Germinal center (tissue), 1 donor: ENCODE results near the gene PGGHG.
A peak's percentile ranks its signal among the peaks of the same experiment; 100 is the strongest.

Experiments used
- DNase-seq: peaks from one replicate; pipeline ENCODE4 v3.0.0; 2012; ENCODE audit warnings: mixed read lengths, low spot score

The PGGHG gene

GRCh38 chr11:269146-269890 is 19.6 kb upstream of the PGGHG start:
- peak; percentile 68 for DNase-seq

- DNase-seq, result no peak
These were observed 18.2 kb upstream of the PGGHG start for GRCh38 chr11:270451-271318.

DNA sequence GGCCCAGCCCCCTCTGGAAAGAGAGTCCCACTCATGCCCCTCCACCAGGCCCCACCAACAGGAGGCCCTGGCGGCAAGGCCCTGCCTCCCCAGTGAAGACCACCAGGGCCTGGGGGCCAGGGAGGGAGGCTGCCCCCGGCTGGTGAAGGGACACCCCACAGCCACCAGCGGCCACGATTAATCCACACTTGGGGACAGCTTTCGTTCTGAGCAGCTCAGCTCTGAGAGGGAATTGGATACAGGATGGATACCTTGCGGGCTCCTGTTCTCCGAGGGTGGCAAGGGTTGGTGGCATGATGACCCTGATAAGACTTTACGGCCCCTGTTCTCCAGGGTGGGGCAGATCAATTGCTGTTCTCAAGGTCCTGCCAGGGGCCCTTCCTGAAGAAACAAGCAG is 17.6 kb upstream of the PGGHG start:
- DNase-seq, result no peak

GRCh38 chr11:272195-272930 is 16.6 kb upstream of the PGGHG start:
- no peak for DNase-seq

DNA sequence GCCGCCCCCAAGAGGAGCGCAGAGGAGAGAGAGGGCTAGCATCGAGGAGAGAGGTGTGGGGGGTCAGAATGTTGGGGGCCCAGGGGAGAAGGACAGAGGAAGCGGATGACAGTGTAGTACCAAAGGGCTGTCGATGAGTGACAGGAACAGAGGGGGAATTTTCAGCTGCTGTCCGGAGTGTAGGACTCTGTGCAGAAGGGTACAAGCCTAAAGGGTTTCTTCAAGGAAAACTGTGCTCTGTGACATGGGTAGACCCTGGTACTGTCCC is 16.1 kb upstream of the PGGHG start:
- no peak for DNase-seq

DNA sequence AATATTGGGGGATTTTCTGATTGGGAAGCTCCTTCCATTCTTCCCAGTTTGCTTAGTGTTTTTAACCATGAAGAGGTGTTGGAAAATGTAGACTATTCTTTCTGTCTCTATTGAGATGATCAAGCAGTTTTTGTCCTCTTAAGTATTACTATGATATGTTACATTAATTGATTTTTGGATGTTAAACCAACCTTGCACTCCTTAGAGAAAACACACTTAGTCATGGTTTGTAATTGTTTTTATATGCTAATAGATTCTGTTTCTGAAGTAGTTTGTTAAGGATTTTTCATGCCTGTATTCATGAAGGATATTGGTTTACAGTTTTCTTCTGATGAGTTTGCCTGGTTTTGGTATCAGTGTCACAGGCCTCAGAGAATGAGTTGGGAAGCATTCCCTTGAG is 12.7 kb upstream of the PGGHG start:
- no peak for DNase-seq

- DNase-seq, result no peak
These were observed 10.7 kb upstream of the PGGHG start, which contains the start of gene NLRP6 for GRCh38 chr11:278001-278951. TSS of gene NLRP6 (plus strand) at chr11:278407. CDS start at chr11:278570, 163 bp downstream.

GRCh38 chr11:279040-279965 is 9.6 kb upstream of the PGGHG start:
- DNase-seq, result no peak

DNA sequence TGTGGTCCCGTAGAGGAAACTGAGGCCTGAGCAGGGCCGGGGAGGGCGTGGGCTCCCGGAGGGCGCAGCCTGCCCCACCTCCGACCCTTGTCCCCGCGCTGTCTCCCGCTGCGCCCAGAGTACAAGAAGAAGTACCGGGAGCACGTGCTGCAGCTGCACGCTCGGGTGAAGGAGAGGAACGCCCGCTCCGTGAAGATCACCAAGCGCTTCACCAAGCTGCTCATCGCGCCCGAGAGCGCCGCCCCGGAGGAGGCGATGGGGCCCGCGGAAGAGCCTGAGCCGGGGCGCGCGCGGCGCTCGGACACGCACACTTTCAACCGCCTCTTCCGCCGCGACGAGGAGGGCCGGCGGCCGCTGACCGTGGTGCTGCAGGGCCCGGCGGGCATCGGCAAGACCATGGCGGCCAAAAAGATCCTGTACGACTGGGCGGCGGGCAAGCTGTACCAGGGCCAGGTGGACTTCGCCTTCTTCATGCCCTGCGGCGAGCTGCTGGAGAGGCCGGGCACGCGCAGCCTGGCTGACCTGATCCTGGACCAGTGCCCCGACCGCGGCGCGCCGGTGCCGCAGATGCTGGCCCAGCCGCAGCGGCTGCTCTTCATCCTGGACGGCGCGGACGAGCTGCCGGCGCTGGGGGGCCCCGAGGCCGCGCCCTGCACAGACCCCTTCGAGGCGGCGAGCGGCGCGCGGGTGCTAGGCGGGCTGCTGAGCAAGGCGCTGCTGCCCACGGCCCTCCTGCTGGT is 8.8 kb upstream of the PGGHG start:
- DNase-seq, result peak; percentile 47

DNA sequence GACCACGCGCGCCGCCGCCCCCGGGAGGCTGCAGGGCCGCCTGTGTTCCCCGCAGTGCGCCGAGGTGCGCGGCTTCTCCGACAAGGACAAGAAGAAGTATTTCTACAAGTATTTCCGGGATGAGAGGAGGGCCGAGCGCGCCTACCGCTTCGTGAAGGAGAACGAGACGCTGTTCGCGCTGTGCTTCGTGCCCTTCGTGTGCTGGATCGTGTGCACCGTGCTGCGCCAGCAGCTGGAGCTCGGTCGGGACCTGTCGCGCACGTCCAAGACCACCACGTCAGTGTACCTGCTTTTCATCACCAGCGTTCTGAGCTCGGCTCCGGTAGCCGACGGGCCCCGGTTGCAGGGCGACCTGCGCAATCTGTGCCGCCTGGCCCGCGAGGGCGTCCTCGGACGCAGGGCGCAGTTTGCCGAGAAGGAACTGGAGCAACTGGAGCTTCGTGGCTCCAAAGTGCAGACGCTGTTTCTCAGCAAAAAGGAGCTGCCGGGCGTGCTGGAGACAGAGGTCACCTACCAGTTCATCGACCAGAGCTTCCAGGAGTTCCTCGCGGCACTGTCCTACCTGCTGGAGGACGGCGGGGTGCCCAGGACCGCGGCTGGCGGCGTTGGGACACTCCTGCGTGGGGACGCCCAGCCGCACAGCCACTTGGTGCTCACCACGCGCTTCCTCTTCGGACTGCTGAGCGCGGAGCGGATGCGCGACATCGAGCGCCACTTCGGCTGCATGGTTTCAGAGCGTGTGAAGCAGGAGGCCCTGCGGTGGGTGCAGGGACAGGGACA is 8.0 kb upstream of the PGGHG start:
- no peak for DNase-seq

GRCh38 chr11:281486-282161 is 7.3 kb upstream of the PGGHG start:
- no peak for DNase-seq

GRCh38 chr11:282171-282570 is 6.8 kb upstream of the PGGHG start:
- DNase-seq, result no peak

DNA sequence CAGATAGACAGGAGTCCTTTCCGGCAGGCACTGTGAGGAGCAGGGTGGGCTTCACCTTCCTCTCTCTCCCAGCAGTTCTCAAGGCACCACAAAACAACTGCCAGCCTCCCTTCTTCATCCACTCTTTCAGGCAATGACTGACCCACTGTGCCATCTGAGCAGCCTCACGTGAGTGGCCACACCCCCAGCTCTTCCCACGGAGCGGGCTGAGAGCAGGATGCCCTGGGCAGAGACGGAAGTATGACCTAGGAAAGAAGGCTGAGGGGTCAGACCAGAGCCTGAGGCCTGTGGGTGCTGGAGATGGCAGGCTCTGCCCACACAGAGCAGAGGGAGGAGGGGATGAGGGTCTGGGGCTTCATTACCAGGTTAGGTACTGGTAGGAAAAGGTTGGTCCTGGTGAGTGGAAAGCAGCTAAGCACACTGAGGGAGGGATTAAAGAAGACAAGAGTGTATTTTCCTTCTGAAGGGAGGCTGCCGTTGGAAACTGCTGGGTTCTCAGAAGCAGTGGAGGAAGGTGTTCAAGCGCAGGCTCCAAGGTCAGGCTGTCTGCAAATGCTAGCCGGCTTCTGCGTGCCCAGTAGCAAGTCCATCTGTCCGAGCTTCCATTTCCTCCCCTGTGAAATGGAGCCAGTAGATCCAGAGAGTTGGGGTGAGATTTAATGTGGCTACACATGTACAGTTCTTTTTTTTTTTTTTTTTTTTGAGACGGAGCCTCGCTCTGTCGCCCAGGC is 6.1 kb upstream of the PGGHG start:
- DNase-seq, result no peak

DNA sequence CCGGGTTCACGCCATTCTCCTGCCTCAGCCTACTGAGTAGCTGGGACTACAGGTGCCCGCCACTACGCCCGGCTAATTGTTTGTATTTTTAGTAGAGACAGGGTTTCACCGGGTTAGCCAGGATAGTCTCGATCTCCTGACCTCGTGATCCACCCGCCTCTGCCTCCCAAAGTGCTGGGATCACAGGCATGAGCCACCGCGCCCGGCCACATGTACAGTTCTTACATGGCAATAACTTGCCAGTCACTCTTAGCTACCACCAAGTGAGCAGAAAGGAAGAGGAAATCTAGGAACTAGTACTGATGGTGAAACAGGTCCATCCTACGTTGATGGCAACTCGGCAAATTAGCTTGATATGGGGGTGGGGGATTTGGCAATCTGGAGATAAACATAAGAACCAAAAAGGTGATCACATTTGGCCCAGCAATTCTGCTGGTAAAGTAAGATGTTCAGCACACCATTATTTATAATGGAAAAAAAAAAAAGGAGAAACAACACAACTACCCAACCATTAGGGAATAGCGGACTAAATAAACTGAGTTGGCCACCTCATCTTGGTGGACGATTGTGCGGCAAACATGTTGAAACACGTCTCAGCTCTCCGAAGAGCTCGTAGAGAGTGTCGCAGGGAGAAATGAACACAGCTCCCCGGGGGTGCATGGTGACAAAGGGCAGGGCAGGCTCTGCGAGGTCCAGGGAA is 5.4 kb upstream of the PGGHG start:
- DNase-seq, result no peak

DNA sequence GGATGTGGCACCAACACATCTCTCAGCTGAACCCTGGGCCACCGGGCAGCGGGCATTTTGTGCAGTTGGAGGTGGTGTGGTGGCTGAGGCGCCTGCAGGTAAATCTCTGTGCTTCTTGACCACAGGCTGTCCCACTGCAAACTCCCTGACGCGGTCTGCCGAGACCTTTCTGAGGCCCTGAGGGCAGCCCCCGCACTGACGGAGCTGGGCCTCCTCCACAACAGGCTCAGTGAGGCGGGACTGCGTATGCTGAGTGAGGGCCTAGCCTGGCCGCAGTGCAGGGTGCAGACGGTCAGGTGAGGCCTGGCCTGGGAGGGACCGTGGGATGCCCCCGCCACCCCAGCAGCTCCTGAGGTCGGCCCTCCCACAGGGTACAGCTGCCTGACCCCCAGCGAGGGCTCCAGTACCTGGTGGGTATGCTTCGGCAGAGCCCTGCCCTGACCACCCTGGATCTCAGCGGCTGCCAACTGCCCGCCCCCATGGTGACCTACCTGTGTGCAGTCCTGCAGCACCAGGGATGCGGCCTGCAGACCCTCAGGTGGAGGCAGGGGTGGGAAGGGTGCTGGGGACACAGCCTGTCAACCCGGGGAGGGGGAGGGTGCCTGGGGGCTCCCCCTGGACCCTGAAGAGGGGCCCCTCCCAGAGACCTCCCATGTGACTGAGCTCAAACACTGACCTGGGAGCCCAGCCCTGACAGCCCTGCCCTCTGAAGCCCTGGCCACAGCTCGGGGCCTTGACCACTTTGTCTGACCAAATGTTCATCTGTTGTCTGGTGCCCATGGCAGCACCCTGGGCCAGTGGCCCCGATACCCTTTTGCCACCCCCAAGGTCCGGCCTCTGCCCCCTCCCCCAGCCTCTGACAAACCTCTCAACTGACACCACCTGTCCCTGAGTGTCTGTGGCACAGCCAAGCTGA is 4.6 kb upstream of the PGGHG start:
- no peak for DNase-seq
